Measurements from ENCODE around the gene PAX8. TPM values are rescaled to one million over a fixed set of nuclear protein-coding genes. Genes with fewer than 3 reads are reported as not detected.
A peak's percentile ranks its signal among the peaks of the same experiment; 100 is the strongest.

Gene PAX8
- total and polyA plus RNA-seq, 2 of the 13 experiments (the other 11 are each of a cell fraction or from before 2014, with no cell fraction given): 1.5 to 8.8 TPM

DNA sequence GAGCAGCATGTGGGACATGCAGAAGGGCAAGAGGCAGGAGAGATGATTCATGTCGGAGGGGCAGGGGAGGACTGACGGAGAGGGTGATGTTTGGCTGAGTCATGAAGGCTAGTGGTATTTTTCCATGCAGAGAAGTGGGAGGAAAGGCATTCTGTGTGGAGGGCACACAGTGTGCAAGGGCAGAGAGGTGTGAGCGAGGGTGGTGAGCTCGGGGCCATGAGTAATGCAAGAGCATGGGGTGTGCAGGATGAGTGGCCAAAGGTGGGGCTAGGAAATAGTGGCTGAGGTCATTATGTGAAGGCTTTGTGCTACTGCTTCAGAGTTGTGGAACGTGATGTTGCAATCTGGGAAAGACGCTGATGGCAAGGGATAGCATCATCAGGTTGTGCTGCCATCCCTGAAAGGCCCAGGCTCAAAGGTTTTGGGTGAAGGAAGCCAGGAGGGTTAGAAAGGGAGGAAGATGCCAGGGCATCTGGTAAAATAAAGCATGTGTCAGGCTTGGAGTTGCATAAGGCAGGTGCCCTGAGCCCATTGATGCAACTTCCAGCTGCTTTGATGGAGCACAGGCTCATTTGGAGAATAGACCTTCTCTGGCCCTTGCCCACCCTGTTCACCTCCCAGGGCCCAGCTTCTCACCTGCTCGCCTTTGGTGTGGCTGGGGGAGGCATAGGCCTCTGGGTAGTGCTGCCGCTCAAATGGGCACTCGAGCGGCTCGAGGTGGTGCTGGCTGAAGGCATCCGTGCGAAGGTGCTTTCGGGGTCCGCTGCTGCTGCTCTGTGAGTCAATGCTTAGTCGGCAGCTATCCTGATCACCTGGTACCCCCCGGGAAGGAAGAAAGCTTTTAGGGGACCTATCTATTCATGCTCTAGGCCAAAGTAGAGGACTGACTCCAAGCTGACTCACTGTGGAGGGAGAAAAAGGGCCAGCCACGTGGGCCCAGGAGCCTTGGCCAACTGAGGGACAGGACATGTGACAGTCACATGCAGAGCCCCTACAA lies 37.5 kb downstream of the PAX8 start (continued):
- TF ChIP-seq ZFP37 (CRISPR knock-in tag; IDR thresholded peaks at IDR 0.05; ENCODE audit: borderline replicate concordance) (0 out of 2 replicates have a peak, but pooled peaks have one; percentile 58), CEBPB (IDR thresholded peaks at IDR 0.05; ENCODE audit: borderline replicate concordance, low read depth, low read length) (peak; percentile 98), KLF16 (CRISPR knock-in tag; IDR thresholded peaks at IDR 0.05) (peak in 1 of 2 experiments; percentile 62; a peak in 1 of 4 replicates), NFIB (CRISPR knock-in tag; IDR thresholded peaks at IDR 0.05; ENCODE audit: borderline replicate concordance) (peak; percentile 77; the same call in 1 of the 2 replicates), ZNF350 (CRISPR knock-in tag; IDR thresholded peaks at IDR 0.05; ENCODE audit: borderline replicate concordance, low read depth) (peak; percentile 54; the same call in 1 of the 2 replicates), ZKSCAN1 (IDR thresholded peaks at IDR 0.05; ENCODE audit: low read length) (peak; percentile 43; the same call in 1 of the 2 replicates)
- TF ChIP-seq, protein P1, sequence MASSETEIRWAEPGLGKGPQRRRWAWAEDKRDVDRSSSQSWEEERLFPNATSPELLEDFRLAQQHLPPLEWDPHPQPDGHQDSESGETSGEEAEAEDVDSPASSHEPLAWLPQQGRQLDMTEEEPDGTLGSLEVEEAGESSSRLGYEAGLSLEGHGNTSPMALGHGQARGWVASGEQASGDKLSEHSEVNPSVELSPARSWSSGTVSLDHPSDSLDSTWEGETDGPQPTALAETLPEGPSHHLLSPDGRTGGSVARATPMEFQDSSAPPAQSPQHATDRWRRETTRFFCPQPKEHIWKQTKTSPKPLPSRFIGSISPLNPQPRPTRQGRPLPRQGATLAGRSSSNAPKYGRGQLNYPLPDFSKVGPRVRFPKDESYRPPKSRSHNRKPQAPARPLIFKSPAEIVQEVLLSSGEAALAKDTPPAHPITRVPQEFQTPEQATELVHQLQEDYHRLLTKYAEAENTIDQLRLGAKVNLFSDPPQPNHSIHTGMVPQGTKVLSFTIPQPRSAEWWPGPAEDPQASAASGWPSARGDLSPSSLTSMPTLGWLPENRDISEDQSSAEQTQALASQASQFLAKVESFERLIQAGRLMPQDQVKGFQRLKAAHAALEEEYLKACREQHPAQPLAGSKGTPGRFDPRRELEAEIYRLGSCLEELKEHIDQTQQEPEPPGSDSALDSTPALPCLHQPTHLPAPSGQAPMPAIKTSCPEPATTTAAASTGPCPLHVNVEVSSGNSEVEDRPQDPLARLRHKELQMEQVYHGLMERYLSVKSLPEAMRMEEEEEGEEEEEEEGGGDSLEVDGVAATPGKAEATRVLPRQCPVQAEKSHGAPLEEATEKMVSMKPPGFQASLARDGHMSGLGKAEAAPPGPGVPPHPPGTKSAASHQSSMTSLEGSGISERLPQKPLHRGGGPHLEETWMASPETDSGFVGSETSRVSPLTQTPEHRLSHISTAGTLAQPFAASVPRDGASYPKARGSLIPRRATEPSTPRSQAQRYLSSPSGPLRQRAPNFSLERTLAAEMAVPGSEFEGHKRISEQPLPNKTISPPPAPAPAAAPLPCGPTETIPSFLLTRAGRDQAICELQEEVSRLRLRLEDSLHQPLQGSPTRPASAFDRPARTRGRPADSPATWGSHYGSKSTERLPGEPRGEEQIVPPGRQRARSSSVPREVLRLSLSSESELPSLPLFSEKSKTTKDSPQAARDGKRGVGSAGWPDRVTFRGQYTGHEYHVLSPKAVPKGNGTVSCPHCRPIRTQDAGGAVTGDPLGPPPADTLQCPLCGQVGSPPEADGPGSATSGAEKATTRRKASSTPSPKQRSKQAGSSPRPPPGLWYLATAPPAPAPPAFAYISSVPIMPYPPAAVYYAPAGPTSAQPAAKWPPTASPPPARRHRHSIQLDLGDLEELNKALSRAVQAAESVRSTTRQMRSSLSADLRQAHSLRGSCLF (CRISPR knock-in tag; IDR thresholded peaks at IDR 0.05; ENCODE audit: borderline replicate concordance): no peak
- TF ChIP-seq, protein P2, sequence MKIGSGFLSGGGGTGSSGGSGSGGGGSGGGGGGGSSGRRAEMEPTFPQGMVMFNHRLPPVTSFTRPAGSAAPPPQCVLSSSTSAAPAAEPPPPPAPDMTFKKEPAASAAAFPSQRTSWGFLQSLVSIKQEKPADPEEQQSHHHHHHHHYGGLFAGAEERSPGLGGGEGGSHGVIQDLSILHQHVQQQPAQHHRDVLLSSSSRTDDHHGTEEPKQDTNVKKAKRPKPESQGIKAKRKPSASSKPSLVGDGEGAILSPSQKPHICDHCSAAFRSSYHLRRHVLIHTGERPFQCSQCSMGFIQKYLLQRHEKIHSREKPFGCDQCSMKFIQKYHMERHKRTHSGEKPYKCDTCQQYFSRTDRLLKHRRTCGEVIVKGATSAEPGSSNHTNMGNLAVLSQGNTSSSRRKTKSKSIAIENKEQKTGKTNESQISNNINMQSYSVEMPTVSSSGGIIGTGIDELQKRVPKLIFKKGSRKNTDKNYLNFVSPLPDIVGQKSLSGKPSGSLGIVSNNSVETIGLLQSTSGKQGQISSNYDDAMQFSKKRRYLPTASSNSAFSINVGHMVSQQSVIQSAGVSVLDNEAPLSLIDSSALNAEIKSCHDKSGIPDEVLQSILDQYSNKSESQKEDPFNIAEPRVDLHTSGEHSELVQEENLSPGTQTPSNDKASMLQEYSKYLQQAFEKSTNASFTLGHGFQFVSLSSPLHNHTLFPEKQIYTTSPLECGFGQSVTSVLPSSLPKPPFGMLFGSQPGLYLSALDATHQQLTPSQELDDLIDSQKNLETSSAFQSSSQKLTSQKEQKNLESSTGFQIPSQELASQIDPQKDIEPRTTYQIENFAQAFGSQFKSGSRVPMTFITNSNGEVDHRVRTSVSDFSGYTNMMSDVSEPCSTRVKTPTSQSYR (CRISPR knock-in tag; IDR thresholded peaks at IDR 0.05; ENCODE audit: borderline replicate concordance): 0 out of 2 replicates have a peak, but pooled peaks have one; percentile 13
- TF ChIP-seq, protein P3, sequence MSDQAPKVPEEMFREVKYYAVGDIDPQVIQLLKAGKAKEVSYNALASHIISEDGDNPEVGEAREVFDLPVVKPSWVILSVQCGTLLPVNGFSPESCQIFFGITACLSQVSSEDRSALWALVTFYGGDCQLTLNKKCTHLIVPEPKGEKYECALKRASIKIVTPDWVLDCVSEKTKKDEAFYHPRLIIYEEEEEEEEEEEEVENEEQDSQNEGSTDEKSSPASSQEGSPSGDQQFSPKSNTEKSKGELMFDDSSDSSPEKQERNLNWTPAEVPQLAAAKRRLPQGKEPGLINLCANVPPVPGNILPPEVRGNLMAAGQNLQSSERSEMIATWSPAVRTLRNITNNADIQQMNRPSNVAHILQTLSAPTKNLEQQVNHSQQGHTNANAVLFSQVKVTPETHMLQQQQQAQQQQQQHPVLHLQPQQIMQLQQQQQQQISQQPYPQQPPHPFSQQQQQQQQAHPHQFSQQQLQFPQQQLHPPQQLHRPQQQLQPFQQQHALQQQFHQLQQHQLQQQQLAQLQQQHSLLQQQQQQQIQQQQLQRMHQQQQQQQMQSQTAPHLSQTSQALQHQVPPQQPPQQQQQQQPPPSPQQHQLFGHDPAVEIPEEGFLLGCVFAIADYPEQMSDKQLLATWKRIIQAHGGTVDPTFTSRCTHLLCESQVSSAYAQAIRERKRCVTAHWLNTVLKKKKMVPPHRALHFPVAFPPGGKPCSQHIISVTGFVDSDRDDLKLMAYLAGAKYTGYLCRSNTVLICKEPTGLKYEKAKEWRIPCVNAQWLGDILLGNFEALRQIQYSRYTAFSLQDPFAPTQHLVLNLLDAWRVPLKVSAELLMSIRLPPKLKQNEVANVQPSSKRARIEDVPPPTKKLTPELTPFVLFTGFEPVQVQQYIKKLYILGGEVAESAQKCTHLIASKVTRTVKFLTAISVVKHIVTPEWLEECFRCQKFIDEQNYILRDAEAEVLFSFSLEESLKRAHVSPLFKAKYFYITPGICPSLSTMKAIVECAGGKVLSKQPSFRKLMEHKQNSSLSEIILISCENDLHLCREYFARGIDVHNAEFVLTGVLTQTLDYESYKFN (CRISPR knock-in tag; conservative IDR thresholded peaks at IDR 0.05): peak; percentile 43; the same call in 1 of the 2 replicates
